Activated CD8-positive, alpha-beta T cell treated with anti-CD3 and anti-CD28 coated beads for 36 hours (primary cell): Measurements from ENCODE around the gene AGPAT4. TPM values are rescaled to one million over a fixed set of nuclear protein-coding genes. Genes with fewer than 3 reads are reported as not detected.

Source experiments
- ATAC-seq: fragments of 200-7000 bp; cut with Tn5 transposase; one replicate; pipeline ENCODE4 v1.10.0; 2021; ENCODE audit warnings: mild to moderate bottlenecking, moderate library complexity
- CTCF ChIA-PET: fragments of 350-600 bp; sonication (Branson Sonifier 250); formaldehyde crosslinking; loops from one replicate; lab custom pipeline; 2021; ENCODE audit warnings: antibody characterized with exemption; lab: Charles Lee
- POLR2A ChIA-PET: fragments of 350-600 bp; sonication (Branson Sonifier 250); formaldehyde crosslinking; loops from one replicate; lab custom pipeline; 2021; ENCODE audit warnings: antibody characterized with exemption; lab: Charles Lee
- DNase-seq: peaks from one replicate; pipeline ENCODE4 v3.0.0-alpha.2; 2020
- H3K27ac Mint-ChIP-seq: one replicate; pipeline ENCODE4 v1.8.0; 2021; ENCODE audit warnings: mild to moderate bottlenecking, mixed read lengths
- H3K27me3 Mint-ChIP-seq: one replicate; pipeline ENCODE4 v1.8.0; 2021; ENCODE audit warnings: mixed read lengths
- H3K36me3 Mint-ChIP-seq: one replicate; pipeline ENCODE4 v1.8.0; 2021; ENCODE audit warnings: low read depth, mixed read lengths
- H3K4me1 Mint-ChIP-seq: one replicate; pipeline ENCODE4 v1.8.0; 2021; ENCODE audit warnings: low read depth, mixed read lengths
- H3K4me3 Mint-ChIP-seq: one replicate; pipeline ENCODE4 v1.8.0; 2021; ENCODE audit warnings: mild to moderate bottlenecking, moderate library complexity, mixed read lengths
- H3K9me3 Mint-ChIP-seq: one replicate; pipeline ENCODE4 v1.8.0; 2021; ENCODE audit warnings: mixed read lengths
- intact Hi-C: fragments of 100-400 bp; cut with micrococcal nuclease; formaldehyde crosslinking; loops from one replicate; pipeline ENCODE4 v1.10.0; 2022
- total RNA-seq, 2 experiments: library from RNA; stranded (reverse); gene quantifications; one replicate each; pipeline ENCODE4 v1.2.3, GENCODE V29; 2021
- TF ChIP-seq, protein P1 (sequence below): fragments of 200-600 bp; IDR thresholded peaks from one replicate; pipeline ENCODE4 v1.8.0; 2022; ENCODE audit warnings: antibody characterized with exemption, mild to moderate bottlenecking

Gene AGPAT4
- total RNA-seq, 2 experiments from 2014 or later: 3.5 to 4.7 TPM

DNA sequence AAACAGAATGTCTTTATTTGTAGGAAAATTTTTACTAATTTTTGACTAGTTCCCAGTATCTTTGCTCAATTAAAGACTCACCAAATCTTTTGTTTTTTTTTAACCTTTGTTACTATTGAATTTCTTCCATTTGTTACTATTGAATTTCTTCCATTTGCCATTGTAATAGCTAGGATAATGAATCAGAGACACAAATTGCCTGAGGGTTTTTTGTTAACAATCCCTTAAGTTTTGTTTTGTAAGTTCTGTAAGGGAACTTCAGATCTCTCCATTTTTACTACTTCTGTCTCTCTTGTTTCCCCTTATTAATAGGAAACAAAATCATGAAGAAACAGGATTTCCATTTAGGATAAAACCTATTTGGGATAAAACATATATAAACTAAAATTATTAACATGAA is 177.9 kb downstream of the AGPAT4 start:
- intact Hi-C loops: no loop called here
- no peaks in the 10 kb centered on the region for H3K9me3 Mint-ChIP-seq
- no peaks in the 10 kb centered on the region for H3K27me3 Mint-ChIP-seq
- H3K27ac Mint-ChIP-seq: no peak overlapping the region
- H3K4me3 Mint-ChIP-seq: no peak overlapping the region
- CTCF ChIA-PET: interaction anchor here (0.6 to 2.0 kb wide), 4 partner anchors 16 to 575 kb away, joined by 3 to 4 read pairs (median 3); no protein-coding TSS in a partner anchor
- POLR2A ChIA-PET: interaction anchor here (0.6 kb wide), 1 partner anchor 13 kb away, joined by 3 read pairs; no protein-coding TSS in a partner anchor
- TF ChIP-seq, protein P1, sequence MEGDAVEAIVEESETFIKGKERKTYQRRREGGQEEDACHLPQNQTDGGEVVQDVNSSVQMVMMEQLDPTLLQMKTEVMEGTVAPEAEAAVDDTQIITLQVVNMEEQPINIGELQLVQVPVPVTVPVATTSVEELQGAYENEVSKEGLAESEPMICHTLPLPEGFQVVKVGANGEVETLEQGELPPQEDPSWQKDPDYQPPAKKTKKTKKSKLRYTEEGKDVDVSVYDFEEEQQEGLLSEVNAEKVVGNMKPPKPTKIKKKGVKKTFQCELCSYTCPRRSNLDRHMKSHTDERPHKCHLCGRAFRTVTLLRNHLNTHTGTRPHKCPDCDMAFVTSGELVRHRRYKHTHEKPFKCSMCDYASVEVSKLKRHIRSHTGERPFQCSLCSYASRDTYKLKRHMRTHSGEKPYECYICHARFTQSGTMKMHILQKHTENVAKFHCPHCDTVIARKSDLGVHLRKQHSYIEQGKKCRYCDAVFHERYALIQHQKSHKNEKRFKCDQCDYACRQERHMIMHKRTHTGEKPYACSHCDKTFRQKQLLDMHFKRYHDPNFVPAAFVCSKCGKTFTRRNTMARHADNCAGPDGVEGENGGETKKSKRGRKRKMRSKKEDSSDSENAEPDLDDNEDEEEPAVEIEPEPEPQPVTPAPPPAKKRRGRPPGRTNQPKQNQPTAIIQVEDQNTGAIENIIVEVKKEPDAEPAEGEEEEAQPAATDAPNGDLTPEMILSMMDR: no peak
- DNase-seq (no peak), ATAC-seq (no peak)
- H3K36me3 Mint-ChIP-seq: peaks cover 28% of the 10 kb centered on the region
- no peaks in the 10 kb centered on the region for H3K4me1 Mint-ChIP-seq

DNA sequence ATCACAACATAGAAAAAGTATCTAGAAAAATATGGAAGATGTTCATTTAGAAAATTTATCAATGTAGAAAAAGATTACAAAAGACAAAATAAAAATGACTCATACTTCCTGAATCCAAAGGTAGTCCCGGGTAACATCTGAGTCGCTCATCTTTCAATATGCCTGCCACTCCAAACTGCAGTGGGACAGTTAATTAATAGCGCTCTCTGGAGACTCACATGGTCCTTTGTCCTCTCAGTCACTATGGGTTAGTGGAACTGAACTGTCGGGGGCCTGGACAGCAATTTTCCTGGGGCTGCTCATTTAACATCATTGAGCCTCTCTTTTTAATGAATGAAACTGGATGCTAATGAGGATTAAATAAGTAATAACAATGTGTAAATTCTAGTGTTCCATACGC is 178.9 kb downstream of the AGPAT4 start:
- no peak overlapping the region for H3K27ac Mint-ChIP-seq
- H3K9me3 Mint-ChIP-seq: no peaks in the 10 kb centered on the region
- ChIA-PET CTCF (interaction anchor here (1.3 kb wide), 1 partner anchor 276 kb away, joined by 3 read pairs; no protein-coding TSS in a partner anchor), POLR2A (no interaction called here)
- ATAC-seq (no peak), DNase-seq (no peak)
- H3K4me3 Mint-ChIP-seq: no peak overlapping the region
- intact Hi-C loops: no loop called here
- H3K27me3 Mint-ChIP-seq: no peaks in the 10 kb centered on the region
- TF ChIP-seq, protein P1: no peak
- peaks cover 30% of the 10 kb centered on the region for H3K36me3 Mint-ChIP-seq
- no peaks in the 10 kb centered on the region for H3K4me1 Mint-ChIP-seq

DNA sequence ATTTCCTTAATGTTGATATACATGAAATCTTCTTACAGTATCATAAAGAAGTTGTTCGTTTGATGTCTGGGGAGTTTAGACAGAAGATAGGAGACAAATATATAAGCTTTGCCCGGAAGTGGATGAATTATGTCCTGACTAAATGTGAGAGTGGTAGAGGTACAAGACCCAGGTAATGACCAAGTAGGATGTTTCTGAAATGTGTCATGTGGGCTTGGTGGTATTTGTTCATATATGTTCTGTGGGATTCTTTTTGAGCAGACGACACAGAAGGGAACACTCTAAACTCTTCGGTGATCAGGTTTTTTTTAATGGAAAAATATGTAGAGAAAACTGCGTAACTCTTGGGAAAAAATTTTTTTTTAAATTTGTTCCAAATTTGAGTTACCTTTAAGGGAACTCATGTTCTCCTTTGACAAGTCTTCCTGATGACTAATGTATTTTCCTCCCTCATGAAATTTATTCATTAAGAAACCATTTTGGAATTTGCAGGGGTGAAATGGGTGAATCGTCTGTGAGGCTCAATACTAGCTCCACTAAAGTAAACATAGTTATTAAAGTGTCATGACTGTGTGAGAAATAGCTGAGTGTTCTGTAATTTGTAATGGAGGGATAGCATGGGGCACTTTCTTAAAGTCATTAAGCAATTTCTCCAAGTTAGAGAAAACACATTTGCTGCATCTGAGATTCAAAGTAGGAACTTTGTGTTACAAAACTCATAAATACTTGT is 181.7 kb downstream of the AGPAT4 start:
- H3K4me3 Mint-ChIP-seq: no peak overlapping the region
- ChIA-PET CTCF (no interaction called here), POLR2A (no interaction called here)
- DNase-seq (no peak), ATAC-seq (no peak)
- H3K36me3 Mint-ChIP-seq: peaks cover 32% of the 10 kb centered on the region
- H3K27ac Mint-ChIP-seq: no peak overlapping the region
- TF ChIP-seq, protein P1: no peak
- H3K27me3 Mint-ChIP-seq: no peaks in the 10 kb centered on the region
- no peaks in the 10 kb centered on the region for H3K9me3 Mint-ChIP-seq
- no peaks in the 10 kb centered on the region for H3K4me1 Mint-ChIP-seq
- intact Hi-C loops: no loop called here

DNA sequence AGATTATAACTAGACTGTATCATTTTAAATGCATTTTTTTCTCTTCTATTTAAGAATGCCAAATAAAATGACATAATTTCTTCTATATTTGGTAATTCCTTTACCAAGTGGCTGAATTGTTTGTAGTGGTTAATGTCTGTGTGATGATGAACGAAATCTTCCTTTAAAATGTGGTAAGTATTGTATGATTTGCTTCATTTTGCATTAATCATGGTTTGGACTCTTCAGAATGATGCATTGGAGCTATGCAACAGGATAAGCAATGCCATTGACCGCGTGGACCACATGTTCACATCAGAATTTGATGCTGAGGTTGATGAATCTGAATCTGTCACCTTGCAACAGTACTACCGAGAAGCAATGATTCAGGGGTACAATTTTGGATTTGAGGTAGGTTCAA is 182.7 kb downstream of the AGPAT4 start:
- no peaks in the 10 kb centered on the region for H3K27me3 Mint-ChIP-seq
- H3K9me3 Mint-ChIP-seq: no peaks in the 10 kb centered on the region
- ATAC-seq (no peak), DNase-seq (no peak)
- H3K27ac Mint-ChIP-seq: no peak overlapping the region
- no peak overlapping the region for H3K4me3 Mint-ChIP-seq
- ChIA-PET POLR2A (no interaction called here), CTCF (no interaction called here)
- TF ChIP-seq, protein P1: no peak
- no peaks in the 10 kb centered on the region for H3K4me1 Mint-ChIP-seq
- intact Hi-C loops: no loop called here
- peaks cover 33% of the 10 kb centered on the region for H3K36me3 Mint-ChIP-seq

DNA sequence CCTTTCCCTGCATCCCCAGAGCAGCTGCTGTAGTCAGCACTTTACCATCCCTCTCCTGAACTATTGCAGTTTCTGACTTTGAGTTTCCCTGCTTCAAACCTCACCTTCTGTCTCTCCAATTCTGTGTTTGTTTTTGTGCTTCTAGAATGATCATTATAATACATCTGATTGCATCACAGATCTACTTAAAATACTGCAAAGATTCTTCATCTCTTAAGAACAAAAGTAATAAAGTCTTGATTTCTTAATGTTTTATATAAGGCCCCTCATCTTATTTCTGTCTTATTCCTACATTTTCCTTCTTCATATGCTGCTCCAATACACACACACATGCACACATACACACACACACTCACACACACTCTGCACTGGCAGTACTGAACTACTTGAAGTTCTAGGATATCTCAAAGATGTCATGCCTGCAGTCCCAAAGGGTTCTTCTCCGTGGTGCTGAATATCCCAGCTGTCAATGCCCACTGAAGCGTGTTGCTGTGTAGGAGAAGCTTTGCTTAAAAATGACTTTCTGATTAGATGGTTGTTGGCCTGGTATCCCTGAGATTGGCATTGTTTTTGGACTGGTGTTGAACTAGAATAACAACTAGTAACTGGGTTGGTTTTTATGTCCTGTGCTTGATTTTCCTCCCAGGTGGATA is 185.1 kb downstream of the AGPAT4 start:
- Mint-ChIP-seq H3K27me3 (no peaks in the 10 kb centered on the region), H3K4me1 (peaks cover 5% of the 10 kb centered on the region), H3K4me3 (no peak overlapping the region), H3K9me3 (no peaks in the 10 kb centered on the region), H3K36me3 (peaks cover 40% of the 10 kb centered on the region), H3K27ac (no peak overlapping the region)
- TF ChIP-seq, protein P1: no peak
- intact Hi-C loops: no loop called here
- ATAC-seq (no peak), DNase-seq (no peak)
- ChIA-PET POLR2A (no interaction called here), CTCF (no interaction called here)
